Hindlimb muscle (tissue), 1 donor: Measurements from ENCODE around the gene CHMP4B. TPM values are rescaled to one million over a fixed set of nuclear protein-coding genes. Genes with fewer than 3 reads are reported as not detected.

Source experiments
- DNase-seq: peaks from one replicate; pipeline ENCODE4 v3.0.0-alpha.2; 2013
- polyA plus RNA-seq: library from polyadenylated mRNA; unstranded; fragments of 120-200 nt; gene quantifications from one replicate; pipeline ENCODE4 v1.2.1, GENCODE V29; 2013; ENCODE audit not compliant: insufficient read length

The CHMP4B gene
- polyA plus RNA-seq, 1 donor, result 69.6 TPM

DNA sequence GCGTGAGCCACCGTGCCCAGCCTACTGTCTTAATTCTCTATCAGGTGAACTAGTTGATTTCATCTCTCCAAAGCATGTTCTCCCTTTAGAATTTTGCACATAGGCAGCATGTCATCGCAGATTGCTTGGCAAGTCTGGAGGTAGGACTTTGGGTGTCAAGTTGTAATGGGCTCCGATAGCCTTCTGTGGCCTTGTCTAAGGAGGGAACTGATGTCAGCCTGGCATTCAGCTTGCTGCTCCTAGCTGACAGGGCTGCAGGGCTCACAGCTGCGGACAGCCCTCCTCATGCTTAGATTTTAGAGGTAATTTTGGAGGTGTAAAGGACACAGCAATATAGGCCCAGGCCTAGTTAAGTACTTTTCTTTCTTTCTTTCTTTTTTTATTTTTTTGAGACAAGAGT is 11.3 kb downstream of the CHMP4B start:
- DNase-seq, result no peak

- DNase-seq, result no peak
These were observed 11.8 kb downstream of the CHMP4B start for GRCh38 chr20:33822991-33823390.

DNA sequence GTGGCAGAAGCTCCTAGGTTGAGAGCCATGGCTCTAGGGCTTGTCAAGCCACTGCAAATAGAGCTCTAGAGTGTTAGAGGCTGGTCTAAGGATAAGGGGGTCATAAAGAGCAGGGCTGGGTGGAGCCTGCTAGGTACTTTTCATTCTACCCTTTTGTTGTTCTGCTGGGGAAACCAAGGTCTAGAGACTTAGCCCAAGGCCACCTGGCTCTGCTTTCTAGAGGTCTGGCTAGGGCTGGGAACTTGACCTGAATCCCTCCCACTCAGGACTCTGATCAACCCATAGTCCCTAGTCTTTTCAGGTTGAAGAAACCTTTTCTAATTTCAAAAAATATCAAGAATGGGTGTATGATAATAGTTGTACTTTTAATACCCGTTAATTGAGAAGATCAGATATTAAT is 13.7 kb downstream of the CHMP4B start:
- DNase-seq, result no peak

DNA sequence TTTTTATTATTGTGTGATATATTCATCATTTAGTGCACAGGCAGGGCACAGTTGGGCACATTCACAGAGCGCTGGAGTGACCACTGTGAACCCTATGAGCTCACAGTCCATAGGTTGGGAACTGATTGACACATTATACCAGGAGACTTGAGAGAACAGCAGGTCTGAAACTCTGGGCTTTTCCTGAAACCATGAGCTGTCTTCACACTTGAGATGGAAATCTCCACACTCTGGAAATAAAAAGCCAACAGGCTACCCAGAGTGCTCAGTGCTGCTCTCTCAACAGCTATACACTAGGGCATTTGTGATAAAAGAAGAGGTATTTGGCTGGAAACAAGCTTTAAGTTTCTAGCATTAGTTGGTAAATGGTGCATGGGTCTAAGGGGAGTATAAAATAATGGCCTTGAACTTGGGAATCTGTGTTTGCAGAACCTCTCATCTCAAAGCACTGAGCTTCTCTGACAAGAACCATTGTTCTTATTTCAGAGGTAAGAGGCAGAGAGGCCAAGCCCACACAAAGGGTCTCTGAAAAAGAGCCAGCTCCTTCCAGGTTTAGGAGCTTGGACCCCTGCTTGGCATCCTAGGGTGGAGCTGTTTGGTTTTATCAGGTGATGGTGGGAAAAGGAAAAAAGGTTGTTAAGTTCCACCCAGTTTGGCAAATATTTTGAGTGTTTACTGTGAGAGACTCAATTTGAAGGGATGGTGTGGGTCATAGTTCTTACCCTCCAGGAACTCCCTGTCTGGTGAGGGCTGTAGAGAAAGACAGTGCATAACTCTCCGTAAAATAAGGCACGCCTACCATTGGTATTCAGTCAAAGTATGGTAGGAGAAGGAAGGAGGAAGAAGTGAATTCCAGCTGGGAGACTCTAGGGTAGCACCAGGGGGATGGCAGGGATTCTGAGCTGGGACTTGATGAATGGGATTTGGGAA is 14.5 kb downstream of the CHMP4B start:
- DNase-seq, result no peak

- DNase-seq, result no peak
These were observed 15.2 kb downstream of the CHMP4B start for GRCh38 chr20:33826270-33826897.

GRCh38 chr20:33827109-33827508 is 16.0 kb downstream of the CHMP4B start:
- DNase-seq, result no peak

GRCh38 chr20:33827634-33828325 is 16.6 kb downstream of the CHMP4B start:
- DNase-seq, result no peak

GRCh38 chr20:33828326-33828844 is 17.2 kb downstream of the CHMP4B start:
- no peak for DNase-seq

DNA sequence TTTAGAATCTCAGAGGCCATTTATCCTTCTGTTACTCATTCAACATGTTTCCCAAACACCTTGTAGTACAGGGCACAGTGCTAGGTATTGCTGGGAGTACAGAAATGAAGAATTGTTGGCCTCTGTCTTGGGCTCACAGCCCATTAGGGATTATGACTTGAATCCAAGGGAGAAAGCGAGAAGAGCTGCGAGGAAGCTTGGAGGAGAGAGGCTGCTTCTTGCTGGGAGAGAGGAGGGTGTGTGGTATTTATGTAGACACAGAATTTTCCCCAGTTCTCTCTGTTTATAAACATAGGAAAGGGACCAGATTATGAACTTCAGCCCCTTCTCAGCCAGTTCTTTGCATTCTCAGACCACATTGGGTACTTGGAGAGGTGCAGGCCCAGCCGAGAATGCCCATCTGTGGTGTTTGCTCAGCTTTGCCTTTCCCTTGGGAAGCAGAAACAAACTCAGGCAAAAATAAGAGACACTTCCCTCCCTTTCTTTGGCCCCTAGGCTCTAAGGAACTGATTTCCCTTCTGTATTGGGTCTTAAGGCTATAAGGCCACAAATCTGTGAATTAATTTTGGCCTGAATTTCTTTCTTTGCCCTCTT is 17.9 kb downstream of the CHMP4B start:
- DNase-seq, result no peak

DNA sequence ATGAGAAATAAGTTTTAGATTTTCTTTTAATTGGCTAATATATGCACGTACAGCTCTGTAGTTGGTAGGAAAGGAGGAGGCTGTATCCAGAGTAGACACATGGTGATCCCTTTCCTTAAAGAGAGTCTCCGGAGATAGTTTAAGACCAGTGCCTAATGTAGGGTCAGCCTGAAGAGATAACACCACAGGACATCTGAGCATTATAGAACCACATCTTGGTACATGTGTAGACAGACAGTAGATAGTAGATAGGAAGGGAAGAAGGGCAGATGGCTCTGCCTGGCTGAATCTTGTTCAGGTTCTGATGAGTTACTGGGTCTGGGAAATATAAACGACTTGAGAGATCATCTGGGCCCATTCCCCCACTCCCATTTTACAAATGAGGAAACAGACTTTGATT is 18.5 kb downstream of the CHMP4B start:
- no peak for DNase-seq

DNA sequence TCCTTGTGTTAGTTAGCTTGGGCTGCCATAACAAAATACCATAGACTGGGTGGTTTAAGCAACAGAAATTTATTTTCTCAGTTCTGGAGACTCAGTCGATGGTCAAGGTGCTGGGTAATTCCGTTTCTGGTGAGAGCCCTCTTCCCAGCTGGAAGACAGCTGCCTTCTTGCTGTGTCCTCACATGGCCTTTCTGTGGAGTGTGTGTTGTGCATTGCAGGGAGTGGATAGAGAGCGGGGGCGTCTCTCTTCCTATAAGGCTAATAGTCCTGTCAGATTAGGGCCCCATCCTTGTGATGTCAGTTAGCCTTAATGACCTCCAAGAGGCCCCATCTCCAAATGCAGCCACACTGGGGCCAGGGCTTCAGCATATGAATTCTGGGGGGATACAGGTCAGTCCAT is 19.2 kb downstream of the CHMP4B start:
- DNase-seq, result no peak

DNA sequence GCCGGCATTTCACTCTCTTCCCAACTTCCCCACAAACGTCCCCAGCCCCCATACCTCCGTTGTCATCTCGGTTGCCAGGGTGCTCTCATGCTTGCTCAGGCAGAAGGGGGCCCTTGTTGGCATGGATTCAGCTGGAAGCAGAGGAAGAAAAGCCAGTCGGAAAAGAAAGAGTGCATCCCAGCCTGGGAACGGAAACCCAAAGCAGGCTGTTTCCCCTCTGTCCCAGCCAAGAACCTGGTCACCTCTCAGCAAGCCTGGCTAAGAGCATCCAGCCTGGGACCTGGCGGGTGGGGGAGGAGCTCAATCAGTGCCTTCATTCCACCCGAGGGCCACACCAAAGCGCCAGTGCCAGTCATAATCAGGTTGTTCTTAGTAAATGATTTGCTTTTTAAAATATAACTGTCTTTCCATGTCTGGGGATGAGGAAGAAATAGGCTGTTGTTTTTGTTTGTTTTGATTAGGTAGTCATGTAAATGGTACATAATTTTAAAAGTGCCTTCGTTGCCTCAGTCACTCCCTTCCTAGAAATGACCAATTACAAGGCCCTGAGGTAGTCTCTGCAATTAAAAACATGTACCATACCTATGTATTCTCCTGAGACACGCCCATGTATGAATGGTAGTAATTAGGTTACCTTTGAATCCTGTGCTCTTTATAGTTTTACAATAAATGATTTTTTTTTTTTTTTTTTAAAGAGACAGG is 21.1 kb downstream of the CHMP4B start:
- DNase-seq, result no peak

- DNase-seq, result no peak
These were observed 22.2 kb downstream of the CHMP4B start for GRCh38 chr20:33833333-33833732.

DNA sequence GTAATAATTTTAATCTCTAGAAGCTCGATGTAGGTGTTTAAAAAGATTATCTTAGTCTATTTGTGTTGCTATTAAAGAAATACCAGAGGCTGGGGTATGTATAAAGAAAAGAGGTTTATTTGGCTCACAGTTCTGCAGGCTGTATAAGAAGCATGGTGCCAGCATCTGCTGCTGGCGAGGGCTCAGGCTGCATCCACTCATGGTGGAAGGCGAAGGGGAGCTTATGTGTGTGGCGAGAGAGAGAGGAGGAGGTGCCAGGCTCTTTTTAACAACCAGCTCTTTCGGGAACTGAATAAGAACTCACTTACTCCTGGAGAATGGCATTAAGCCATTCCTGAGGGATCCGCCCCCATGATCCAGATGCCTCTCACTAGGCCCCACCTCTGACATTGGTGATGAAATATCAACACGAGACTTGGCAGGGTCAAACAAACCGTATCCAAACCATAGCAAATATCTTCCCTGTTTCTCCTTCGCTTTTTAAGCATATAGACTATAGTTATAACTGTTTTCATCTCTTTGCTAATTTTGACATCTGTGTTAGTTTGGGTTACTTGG is 24.5 kb downstream of the CHMP4B start:
- DNase-seq, result no peak

DNA sequence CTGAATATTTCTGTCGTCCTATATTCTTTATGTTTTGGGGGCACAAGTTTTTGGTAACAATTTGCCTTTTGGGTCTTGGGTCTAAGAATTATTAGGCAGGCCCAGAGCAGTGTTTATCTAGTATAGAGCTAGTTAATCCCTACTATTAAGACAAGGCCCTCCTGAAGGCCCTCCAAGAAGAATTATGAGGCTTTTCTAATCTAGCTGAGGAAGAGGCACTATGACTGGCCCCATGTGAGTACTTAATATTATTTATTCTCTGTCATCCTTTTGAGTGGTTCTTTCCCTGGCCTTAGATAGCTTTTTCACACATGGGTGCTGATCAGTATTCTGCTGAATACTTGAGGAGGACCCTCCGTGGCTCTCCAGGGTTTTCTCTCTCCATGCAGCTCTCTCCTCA is 25.1 kb downstream of the CHMP4B start:
- no peak for DNase-seq

DNA sequence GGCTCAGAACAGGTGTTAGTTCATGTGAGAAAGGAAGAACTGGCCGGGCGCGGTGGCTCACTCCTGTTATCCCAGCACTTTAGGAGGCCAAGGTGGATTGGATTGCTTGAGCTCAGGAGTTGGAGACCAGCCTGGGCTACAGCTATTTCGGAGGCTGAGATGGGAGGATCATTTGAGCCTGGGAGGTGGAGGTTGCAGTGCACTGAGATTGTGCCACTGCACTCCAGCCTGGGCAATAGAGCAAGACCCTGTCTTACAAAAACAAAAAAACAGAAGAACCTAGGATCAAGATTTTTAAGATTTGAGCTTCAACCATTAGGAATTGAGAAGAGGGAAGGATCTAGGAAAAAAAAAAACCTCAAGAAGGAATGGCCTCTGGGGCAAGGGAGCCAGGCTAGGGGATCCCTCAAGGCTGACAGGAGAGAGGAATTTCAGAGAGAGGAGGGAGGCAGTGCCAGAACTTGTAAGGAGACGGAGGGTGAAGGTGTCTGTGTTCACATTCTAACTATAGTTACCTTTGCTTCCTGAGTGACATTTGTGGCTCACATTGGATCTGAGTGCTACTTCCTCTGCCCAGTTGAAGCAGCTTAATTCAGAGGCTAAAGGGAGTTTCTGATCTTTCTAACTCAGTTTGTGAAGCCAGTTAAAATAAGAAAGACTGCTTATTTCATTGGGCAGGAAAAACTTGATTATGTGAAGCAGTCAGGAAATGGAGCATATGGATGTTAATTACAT is 26.1 kb downstream of the CHMP4B start:
- DNase-seq, result no peak

DNA sequence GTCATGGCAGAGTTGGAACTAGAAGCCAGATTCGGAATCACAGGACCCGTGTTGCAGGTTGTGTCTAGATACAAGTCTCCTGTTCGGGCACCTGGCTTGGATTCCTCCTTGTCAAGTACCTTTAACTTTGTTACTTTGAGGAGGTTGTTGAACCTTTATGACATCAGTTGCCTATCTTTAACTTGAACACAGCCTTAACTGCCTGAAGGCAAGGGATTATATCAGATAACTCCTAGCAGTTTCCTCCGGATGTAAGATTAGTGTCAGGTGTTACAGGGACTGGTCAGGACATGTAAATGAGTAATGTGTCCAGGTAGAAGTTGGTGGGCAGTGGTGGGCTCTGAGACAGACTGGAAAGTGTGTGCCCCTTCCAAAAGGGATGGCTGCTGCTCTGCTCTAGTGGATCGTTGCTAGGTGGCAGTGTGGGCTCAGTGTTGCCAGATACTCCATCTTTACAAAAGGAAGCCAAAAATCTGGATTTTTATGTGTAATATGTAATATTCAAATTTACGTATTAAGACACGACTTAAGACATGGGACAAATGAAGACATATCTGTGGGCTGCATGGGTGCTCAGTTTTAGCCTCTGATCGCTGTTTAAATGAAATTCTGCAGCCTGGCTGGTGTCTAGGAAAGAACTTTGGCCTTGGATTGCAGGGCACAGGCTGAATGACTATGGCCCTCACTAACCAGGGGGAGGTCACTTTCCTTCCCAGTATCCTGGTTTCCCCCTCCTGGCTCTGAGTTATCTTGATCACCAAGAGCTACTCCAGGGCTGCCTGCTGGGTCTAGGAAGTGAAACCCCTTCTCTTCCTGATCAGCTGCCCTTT is 27.1 kb downstream of the CHMP4B start:
- DNase-seq, result no peak

GRCh38 chr20:33839591-33839990 is 28.4 kb downstream of the CHMP4B start:
- no peak for DNase-seq

- no peak for DNase-seq
These were observed 29.0 kb downstream of the CHMP4B start for GRCh38 chr20:33840160-33840559.

- DNase-seq, result no peak
These were observed 29.7 kb downstream of the CHMP4B start for GRCh38 chr20:33840759-33841435.
